ENCODE data around the gene SND1.

The SND1 gene

GRCh38 chr7:128092221-128092620 lies 440.2 kb downstream of the SND1 start:
- DNase-seq: no peak
- no peak for TF ChIP-seq GATA1 (IDR thresholded peaks at IDR 0.05; ENCODE audit: low read depth, low read length)
- TF ChIP-seq POLR2A (IDR thresholded peaks at IDR 0.05; ENCODE audit: low read length): no peak

- TF ChIP-seq GATA1 (IDR thresholded peaks at IDR 0.05; ENCODE audit: low read depth, low read length) (no peak), POLR2A (IDR thresholded peaks at IDR 0.05; ENCODE audit: low read length) (no peak)
- no peak for DNase-seq
These were observed 441.9 kb downstream of the SND1 start for GRCh38 chr7:128093614-128094570.

- DNase-seq: no peak
- TF ChIP-seq GATA1 (IDR thresholded peaks at IDR 0.05; ENCODE audit: low read depth, low read length): no peak
- no peak for TF ChIP-seq POLR2A (IDR thresholded peaks at IDR 0.05; ENCODE audit: low read length)
These were observed 442.7 kb downstream of the SND1 start for GRCh38 chr7:128094686-128095085.

GRCh38 chr7:128097211-128097731 lies 445.3 kb downstream of the SND1 start:
- no peak for DNase-seq
- TF ChIP-seq GATA1 (IDR thresholded peaks at IDR 0.05; ENCODE audit: low read depth, low read length): no peak
- TF ChIP-seq POLR2A (IDR thresholded peaks at IDR 0.05; ENCODE audit: low read length): no peak

- TF ChIP-seq GATA1 (IDR thresholded peaks at IDR 0.05; ENCODE audit: low read depth, low read length): no peak
- no peak for TF ChIP-seq POLR2A (IDR thresholded peaks at IDR 0.05; ENCODE audit: low read length)
- DNase-seq: no peak
These were observed 446.6 kb downstream of the SND1 start for GRCh38 chr7:128098629-128099028.

GRCh38 chr7:128099204-128099671 lies 447.2 kb downstream of the SND1 start:
- peak; percentile 75 to 76 for DNase-seq
- TF ChIP-seq GATA1 (IDR thresholded peaks at IDR 0.05; ENCODE audit: low read depth, low read length) (no peak), POLR2A (IDR thresholded peaks at IDR 0.05; ENCODE audit: low read length) (no peak)

GRCh38 chr7:128100225-128100948 lies 448.4 kb downstream of the SND1 start:
- no peak for DNase-seq
- TF ChIP-seq POLR2A (IDR thresholded peaks at IDR 0.05; ENCODE audit: low read length): no peak
- no peak for TF ChIP-seq GATA1 (IDR thresholded peaks at IDR 0.05; ENCODE audit: low read depth, low read length)

GRCh38 chr7:128100949-128101713 lies 449.1 kb downstream of the SND1 start:
- DNase-seq: no peak

GRCh38 chr7:128102490-128103291 lies 450.7 kb downstream of the SND1 start:
- TF ChIP-seq POLR2A (IDR thresholded peaks at IDR 0.05; ENCODE audit: low read length): no peak
- TF ChIP-seq GATA1 (IDR thresholded peaks at IDR 0.05; ENCODE audit: low read depth, low read length): no peak
- DNase-seq: no peak

More at GRCh38 chr7:128100949-128101713, 449.1 kb downstream of the SND1 start:
- no peak for TF ChIP-seq POLR2A (IDR thresholded peaks at IDR 0.05; ENCODE audit: low read length)
- TF ChIP-seq GATA1 (IDR thresholded peaks at IDR 0.05; ENCODE audit: low read depth, low read length): no peak

- no peak for DNase-seq
- no peak for TF ChIP-seq GATA1 (IDR thresholded peaks at IDR 0.05; ENCODE audit: low read depth, low read length)
- TF ChIP-seq POLR2A (IDR thresholded peaks at IDR 0.05; ENCODE audit: low read length): no peak
These were observed 451.6 kb downstream of the SND1 start for GRCh38 chr7:128103498-128104107.

GRCh38 chr7:128104108-128104742 lies 452.2 kb downstream of the SND1 start:
- DNase-seq: no peak
- TF ChIP-seq POLR2A (IDR thresholded peaks at IDR 0.05; ENCODE audit: low read length) (no peak), GATA1 (IDR thresholded peaks at IDR 0.05; ENCODE audit: low read depth, low read length) (no peak)

Measured in erythroblast (primary cell).